NCI-H446 treated with DMSO at 0.1 percent for 48 hours (cell line): ENCODE measurements around the gene CAMSAP3.

Experiments
- DNase-seq: peaks from one replicate; lab custom pipeline; 2025; lab: John Stamatoyannopoulos, UW

Gene CAMSAP3

GRCh38 chr19:7578127-7578526, 17.5 kb upstream of the CAMSAP3 start:
- no peak for DNase-seq

- no peak for DNase-seq
Measured at GRCh38 chr19:7579182-7579581, 16.5 kb upstream of the CAMSAP3 start.

GRCh38 chr19:7582446-7582845, 13.2 kb upstream of the CAMSAP3 start:
- no peak for DNase-seq

- no peak for DNase-seq
Measured at GRCh38 chr19:7589822-7590221, 5.8 kb upstream of the CAMSAP3 start.

GRCh38 chr19:7590256-7590655, 5.4 kb upstream of the CAMSAP3 start:
- no peak for DNase-seq

- DNase-seq = no peak
Measured at GRCh38 chr19:7596211-7596937, 711 bp downstream of the CAMSAP3 start.

GRCh38 chr19:7597689-7598088, 2.0 kb downstream of the CAMSAP3 start:
- DNase-seq = no peak

GRCh38 chr19:7598180-7598579, 2.5 kb downstream of the CAMSAP3 start:
- no peak for DNase-seq

- DNase-seq = no peak
Measured at GRCh38 chr19:7600721-7601120, 5.1 kb downstream of the CAMSAP3 start.

GRCh38 chr19:7602240-7602934, 6.7 kb downstream of the CAMSAP3 start:
- no peak for DNase-seq

- DNase-seq = no peak
Measured at GRCh38 chr19:7602935-7603497, 7.4 kb downstream of the CAMSAP3 start.

- no peak for DNase-seq
Measured at GRCh38 chr19:7603919-7604318, 8.3 kb downstream of the CAMSAP3 start.

GRCh38 chr19:7605490-7606222, 10.0 kb downstream of the CAMSAP3 start:
- no peak for DNase-seq

- no peak for DNase-seq
Measured at GRCh38 chr19:7606289-7606688, 10.6 kb downstream of the CAMSAP3 start.

- DNase-seq = no peak
Measured at GRCh38 chr19:7607212-7607873, 11.7 kb downstream of the CAMSAP3 start.

- no peak for DNase-seq
Measured at GRCh38 chr19:7607874-7608560, 12.4 kb downstream of the CAMSAP3 start.

- no peak for DNase-seq
Measured at GRCh38 chr19:7610491-7611240, 15.0 kb downstream of the CAMSAP3 start.

- no peak for DNase-seq
Measured at GRCh38 chr19:7611541-7612279, 16.0 kb downstream of the CAMSAP3 start.

- DNase-seq = no peak
Measured at GRCh38 chr19:7612282-7613274, 16.9 kb downstream of the CAMSAP3 start.
